Fibroblast of villous mesenchyme (primary cell): ENCODE results near the gene PCSK7. TPM values are rescaled to one million over a fixed set of nuclear protein-coding genes. Genes with fewer than 3 reads are reported as not detected.
A peak's percentile ranks its signal among the peaks of the same experiment; 100 is the strongest.
"Not testable (repeated sequence)": the region's sequence is repeated elsewhere in the genome, so short reads cannot be mapped to it uniquely, and the experiment has no call there.

Source experiments
- DNase-seq: peaks from one replicate; pipeline ENCODE4 v3.0.0-alpha.2; 2010; ENCODE audit warnings: low read depth
- H3K4me3 ChIP-seq: 2 replicates; pipeline ENCODE4 v1.5.1; 2011; ENCODE audit warnings: low read depth, mild to moderate bottlenecking, low read length
- CTCF ChIP-seq: IDR thresholded peaks from 2 replicates; pipeline ENCODE4 v1.5.1; 2012; ENCODE audit warnings: low read depth, mild to moderate bottlenecking, low read length; ENCODE audit not compliant: insufficient read depth
- total RNA-seq: library from RNA; depleted of rRNA; stranded (reverse); fragments of >200 nt; gene quantifications from 2 replicates; pipeline ENCODE4 v1.2.3, GENCODE V29; 2012

PCSK7 gene
- 44.5 and 60.0 TPM in 2 replicates for total RNA-seq

GRCh38 chr11:117231842-117232091 lies at the start of gene PCSK7:
Gene PCSK7, minus strand, starts transcription at chr11:117232073. Its CDS starts 2,229 bp downstream, at chr11:117229844.
- peak within 1 kb of the TSS; percentile 92 for H3K4me3 ChIP-seq
- TF ChIP-seq CTCF, result no peak
- no peak for DNase-seq

GRCh38 chr11:117281159-117281558 lies 49.3 kb upstream of the PCSK7 start:
- peak; percentile 96 for DNase-seq
- TF ChIP-seq CTCF, result no peak
- H3K4me3 ChIP-seq, result no peak overlapping the region

GRCh38 chr11:117279711-117280376 lies 48.0 kb upstream of the PCSK7 start:
- TF ChIP-seq CTCF, result no peak
- DNase-seq, result peak; percentile 91
- no peak overlapping the region for H3K4me3 ChIP-seq

- TF ChIP-seq CTCF, result no peak
- DNase-seq, result peak; percentile 29
- no peak overlapping the region for H3K4me3 ChIP-seq
These were observed 46.5 kb upstream of the PCSK7 start for GRCh38 chr11:117278347-117278746.

- DNase-seq, result peak; percentile 83
- no peak overlapping the region for H3K4me3 ChIP-seq
- TF ChIP-seq CTCF, result no peak
These were observed 41.8 kb upstream of the PCSK7 start for GRCh38 chr11:117273550-117274289.

GRCh38 chr11:117272175-117272574 lies 40.3 kb upstream of the PCSK7 start:
- not testable (repeated sequence) for DNase-seq, H3K4me3 ChIP-seq

- TF ChIP-seq CTCF, result no peak
- no peak for DNase-seq
- H3K4me3 ChIP-seq, result no peak overlapping the region
These were observed 39.3 kb upstream of the PCSK7 start for GRCh38 chr11:117271208-117271607.
